Stimulated activated CD8-positive, alpha-beta memory T cell treated with anti-CD3 and anti-CD28 coated beads, Interleukin-4, amount 100 ng/mL, for 24 hours (primary cell): ENCODE data around the gene CNTN4.

Experiments
- DNase-seq: peaks from one replicate; pipeline ENCODE4 v3.0.0-alpha.2; 2020; ENCODE audit warnings: low read depth

The CNTN4 gene

DNA sequence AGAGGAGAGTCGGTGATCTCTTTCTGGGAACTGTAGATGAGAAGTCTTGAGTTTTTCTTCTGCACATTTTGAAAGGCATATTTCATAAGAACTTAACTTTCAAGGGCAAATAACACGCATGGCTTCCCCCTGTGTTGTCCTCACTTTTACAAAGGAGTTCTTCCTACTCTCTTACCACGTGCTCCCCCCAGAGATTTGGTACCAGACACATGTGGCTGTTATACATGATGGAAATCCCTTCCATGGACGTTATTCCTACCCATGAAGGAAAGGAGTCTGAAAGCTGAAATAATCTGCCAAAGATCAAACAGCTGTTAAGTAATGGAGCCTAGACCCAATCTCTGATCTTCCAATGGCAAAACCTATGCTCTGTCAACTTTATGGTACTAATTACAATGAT lies 1007.1 kb downstream of the CNTN4 start:
- DNase-seq: no peak

- DNase-seq: no peak
Measured at GRCh38 chr3:3107181-3107580, 1008.5 kb downstream of the CNTN4 start.
